Fibroblast of the conjunctiva (primary cell): Measurements from ENCODE around the gene ATP2B3.

Experiments
- DNase-seq: peaks from one replicate; pipeline ENCODE4 v3.0.0-alpha.2; 2010; ENCODE audit warnings: low read depth

ATP2B3 gene

GRCh38 chrX:153537526-153538295, 20.3 kb downstream of the ATP2B3 start:
- no peak for DNase-seq

- no peak for DNase-seq
Measured at GRCh38 chrX:153538424-153538823, 21.0 kb downstream of the ATP2B3 start.

GRCh38 chrX:153539171-153539978, 21.9 kb downstream of the ATP2B3 start:
- DNase-seq, result peak; percentile 20

DNA sequence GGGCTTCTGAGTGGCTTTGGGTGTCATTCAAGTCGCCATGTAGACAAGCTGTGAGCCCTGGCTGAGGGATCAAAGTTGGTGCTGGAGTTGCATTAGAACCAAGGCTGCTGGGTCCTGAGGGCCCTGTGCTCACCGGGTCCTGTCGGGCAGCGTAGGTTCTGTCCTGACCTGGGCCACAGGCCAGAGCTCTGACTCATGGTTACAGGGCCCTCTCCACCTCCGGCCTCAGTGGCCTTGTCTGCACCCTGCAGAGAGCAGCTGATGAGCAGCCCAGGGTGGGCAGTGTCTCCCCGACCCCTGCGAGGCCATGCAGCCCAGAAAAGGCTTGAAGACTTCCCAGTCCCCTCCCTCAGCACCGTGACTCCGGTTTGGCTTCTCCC, 22.5 kb downstream of the ATP2B3 start:
- DNase-seq, result no peak

- DNase-seq, result no peak
Measured at GRCh38 chrX:153544727-153545126, 27.3 kb downstream of the ATP2B3 start.

DNA sequence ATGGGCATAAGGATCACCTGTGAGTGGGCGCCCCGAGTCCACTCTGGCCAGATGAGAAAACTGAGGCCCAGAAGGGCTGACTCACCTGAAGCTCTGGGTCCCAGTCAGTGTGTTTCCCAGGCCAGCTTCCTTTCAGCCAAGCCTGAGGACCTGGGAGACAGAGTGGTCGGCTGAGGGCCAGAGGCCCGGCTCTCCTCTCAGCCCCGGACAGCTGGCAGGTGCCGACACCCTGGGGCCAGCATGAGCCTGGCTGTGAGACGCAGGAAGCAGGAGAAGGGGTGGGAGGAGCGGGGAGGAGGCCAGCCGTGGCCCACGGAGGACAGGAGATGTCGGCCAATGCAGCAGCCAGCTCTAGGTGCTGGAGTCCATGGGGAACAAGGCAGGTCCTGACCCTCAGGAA, 28.9 kb downstream of the ATP2B3 start:
- no peak for DNase-seq

DNA sequence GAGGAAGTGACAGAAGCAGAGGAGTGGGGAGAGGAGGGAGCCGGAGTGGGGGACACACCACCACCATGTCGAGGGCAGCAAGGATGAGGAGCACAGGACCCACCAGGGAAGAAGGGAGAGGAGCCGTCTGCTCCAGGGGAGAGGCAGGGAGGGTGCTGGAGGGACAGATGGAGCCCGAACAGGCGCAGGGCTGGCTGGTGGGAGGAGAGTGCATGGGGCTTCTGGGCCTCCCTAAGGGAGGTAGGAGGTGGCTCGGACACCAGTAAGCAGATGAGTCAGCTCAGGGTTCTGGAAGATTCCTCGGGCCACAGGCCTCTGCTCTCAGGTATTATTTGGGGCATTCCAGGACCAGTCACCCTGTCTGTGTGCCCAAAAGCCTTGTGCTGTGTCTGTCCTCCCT, 29.8 kb downstream of the ATP2B3 start:
- DNase-seq, result no peak

GRCh38 chrX:153549231-153549630, 31.8 kb downstream of the ATP2B3 start:
- no peak for DNase-seq

DNA sequence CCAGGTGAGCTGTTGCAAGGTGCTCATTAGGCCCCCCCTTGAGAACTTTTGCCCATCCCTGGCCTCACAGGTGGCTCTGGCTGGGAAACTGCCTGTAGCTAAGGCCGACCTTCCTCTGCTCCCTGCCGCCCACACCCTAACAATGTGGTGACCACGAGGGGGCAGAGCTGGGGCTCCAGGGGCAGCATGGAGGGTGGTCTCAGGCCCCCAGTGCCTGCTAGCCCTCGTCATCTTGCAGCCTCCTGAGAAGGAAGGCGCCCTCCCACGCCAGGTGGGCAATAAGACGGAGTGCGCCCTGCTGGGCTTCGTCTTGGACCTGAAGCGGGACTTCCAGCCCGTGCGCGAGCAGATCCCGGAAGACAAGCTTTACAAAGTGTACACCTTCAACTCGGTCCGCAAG, 32.4 kb downstream of the ATP2B3 start:
- DNase-seq, result no peak

DNA sequence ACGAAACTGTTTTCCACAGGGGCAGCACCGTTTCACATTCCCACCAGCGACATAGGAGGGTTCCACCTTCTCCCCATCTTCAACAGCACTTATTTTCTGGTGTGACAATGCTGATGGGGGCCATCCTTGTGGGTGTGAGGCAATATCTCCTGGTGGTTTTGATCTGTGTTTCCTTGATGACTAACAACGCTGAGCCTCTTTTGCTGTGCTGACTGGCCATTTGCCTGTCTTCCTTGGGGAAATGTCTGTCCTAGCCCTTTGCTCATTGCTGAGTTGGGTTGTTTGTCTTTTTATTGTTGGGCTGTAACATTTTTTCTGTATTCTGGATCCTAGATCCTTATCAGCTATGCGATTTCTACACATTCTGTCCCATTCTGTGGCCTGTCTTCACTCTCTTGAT, 33.7 kb downstream of the ATP2B3 start:
- no peak for DNase-seq

GRCh38 chrX:153554519-153555167, 37.2 kb downstream of the ATP2B3 start:
- peak; percentile 17 for DNase-seq

DNA sequence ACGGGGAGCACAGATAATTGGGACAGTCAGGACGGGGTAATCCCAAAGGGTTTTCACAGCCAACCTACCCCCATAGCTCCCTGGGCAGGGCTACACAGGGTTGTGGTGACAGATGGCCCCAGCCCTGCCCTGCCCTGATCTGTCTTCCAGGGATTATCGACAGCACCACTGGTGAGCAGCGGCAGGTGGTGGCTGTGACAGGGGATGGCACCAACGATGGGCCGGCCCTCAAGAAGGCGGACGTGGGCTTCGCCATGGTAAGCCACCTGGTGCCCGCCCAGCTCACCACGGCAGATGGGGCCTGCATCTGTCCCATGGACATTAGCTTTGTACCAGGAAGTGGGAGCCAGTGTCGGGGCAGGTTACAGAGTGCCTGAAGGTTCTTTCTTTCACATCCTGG, 39.3 kb downstream of the ATP2B3 start:
- DNase-seq, result no peak

DNA sequence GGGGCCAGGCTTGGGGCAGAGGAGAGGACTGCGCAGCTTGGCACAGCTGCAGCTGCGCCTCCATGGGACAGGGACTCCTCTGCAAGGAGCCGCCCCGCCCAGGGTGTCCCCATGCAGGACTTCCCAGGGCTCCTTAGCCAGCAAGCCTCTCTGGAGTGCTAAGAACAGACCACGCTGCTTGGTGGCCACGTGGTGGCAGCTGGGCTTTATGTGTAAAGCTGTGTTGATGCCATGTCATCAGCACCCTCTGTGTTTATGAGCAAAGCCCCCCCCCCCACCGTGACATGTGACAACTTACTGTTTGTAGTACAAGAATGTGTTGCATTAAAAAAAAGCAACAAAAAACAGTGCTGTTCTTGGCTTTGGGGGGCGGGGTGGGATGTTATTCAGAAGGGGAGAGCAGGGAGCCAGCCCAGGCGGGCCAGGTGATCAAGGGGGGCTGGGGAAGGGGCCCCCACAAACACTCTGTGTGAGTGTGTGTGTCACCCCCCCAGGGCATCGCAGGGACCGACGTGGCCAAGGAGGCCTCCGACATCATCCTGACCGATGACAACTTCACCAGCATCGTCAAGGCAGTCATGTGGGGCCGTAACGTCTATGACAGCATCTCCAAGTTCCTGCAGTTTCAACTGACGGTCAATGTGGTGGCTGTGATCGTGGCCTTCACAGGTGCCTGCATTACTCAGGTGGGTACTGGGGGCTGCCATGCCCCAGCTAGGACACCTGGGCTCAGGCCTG, 40.3 kb downstream of the ATP2B3 start:
- no peak for DNase-seq

GRCh38 chrX:153560000-153560399, 42.6 kb downstream of the ATP2B3 start:
- DNase-seq, result no peak

DNA sequence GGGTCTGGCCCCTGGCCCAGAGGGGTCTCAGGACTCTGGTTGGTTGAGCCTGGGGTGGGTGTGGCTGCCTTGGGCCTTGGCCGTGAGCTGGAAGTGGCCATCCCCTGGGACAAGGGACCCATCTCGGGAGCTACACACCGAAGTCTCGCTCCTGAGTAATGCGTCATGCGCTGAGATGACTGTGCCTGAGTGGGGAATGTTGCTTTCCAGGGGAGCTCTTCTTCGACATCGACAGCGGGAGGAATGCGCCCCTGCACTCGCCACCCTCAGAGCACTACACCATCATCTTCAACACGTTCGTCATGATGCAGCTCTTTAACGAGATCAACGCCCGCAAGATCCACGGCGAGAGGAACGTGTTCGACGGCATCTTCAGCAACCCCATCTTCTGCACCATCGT, 43.0 kb downstream of the ATP2B3 start:
- no peak for DNase-seq

DNA sequence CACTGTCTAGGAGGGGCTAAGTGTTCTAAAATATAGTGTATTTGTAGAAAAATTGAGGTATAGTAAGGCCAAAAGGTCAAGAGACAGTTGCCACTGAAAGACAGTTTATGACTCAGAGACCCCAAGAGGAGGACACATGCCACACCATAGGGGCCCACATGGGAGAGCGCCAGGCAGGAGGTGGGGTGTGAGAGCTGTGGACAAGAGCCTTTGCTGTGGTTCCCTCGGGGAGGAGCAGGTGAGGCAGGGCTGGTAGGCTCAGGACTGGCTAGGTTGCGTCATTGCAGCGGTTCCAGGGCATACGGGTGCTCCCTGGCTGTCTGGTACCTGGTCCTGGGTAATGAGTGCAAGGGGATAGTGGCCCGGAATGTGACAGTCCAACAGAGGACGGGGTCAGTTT, 43.9 kb downstream of the ATP2B3 start:
- no peak for DNase-seq

DNA sequence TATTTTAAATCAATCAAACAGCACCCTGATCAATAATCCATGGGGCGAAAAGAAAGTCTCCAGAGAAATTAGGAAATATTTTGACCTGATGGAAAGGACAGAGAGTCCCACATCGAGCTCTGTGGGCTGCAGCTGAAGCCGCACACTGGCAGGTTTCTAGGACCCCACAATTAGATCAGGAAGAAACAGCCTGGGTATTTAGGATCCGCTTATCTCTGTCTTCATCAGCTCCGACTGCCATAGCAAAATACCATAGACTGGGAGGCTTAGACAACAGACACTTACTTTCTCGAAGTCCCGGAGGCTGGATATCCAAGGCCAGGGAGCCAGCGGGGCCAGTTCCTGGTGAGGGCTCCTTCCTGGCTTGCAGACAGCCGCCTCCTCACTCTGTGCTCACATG, 45.1 kb downstream of the ATP2B3 start:
- no peak for DNase-seq

- DNase-seq, result no peak
Measured at GRCh38 chrX:153564047-153564606, 46.7 kb downstream of the ATP2B3 start.

GRCh38 chrX:153565996-153566580, 48.6 kb downstream of the ATP2B3 start:
- no peak for DNase-seq

- no peak for DNase-seq
Measured at GRCh38 chrX:153568451-153569011, 51.1 kb downstream of the ATP2B3 start.

- no peak for DNase-seq
Measured at GRCh38 chrX:153569475-153569874, 52.0 kb downstream of the ATP2B3 start.
